Endodermal cell (in vitro differentiated cells): ENCODE results near the gene SIK2. TPM values are rescaled to one million over a fixed set of nuclear protein-coding genes. Genes with fewer than 3 reads are reported as not detected.

Source experiments
- DNase-seq: peaks from one replicate; pipeline ENCODE4 v3.0.0-alpha.2; 2017
- H3K27ac ChIP-seq: 2 replicates; pipeline ENCODE4 v1.5.1; 2013; ENCODE audit warnings: mild to moderate bottlenecking, low read depth, low read length, moderate library complexity
- H3K27me3 ChIP-seq: 2 replicates; pipeline ENCODE4 v1.6.1; 2013; ENCODE audit warnings: mild to moderate bottlenecking, low read length, moderate library complexity; ENCODE audit not compliant: insufficient read depth, control insufficient read depth, poor library complexity, severe bottlenecking
- H3K36me3 ChIP-seq: 2 replicates; pipeline ENCODE4 v1.7.0; 2013; ENCODE audit warnings: mild to moderate bottlenecking, low read length, moderate library complexity; ENCODE audit not compliant: control insufficient read depth, insufficient read depth
- H3K4me1 ChIP-seq: one replicate; pipeline ENCODE4 v1.7.0; 2013; ENCODE audit warnings: low read length; ENCODE audit not compliant: control insufficient read depth, insufficient read depth
- H3K4me3 ChIP-seq: 2 replicates; pipeline ENCODE4 v1.5.1; 2013; ENCODE audit warnings: mild to moderate bottlenecking, low read length, moderate library complexity
- H3K9ac ChIP-seq: 2 replicates; pipeline ENCODE4 v1.6.1; 2013; ENCODE audit warnings: mild to moderate bottlenecking, low read length, moderate library complexity; ENCODE audit not compliant: poor library complexity, severe bottlenecking; ENCODE audit errors: extremely low read depth
- H3K9me3 ChIP-seq: 2 replicates; pipeline ENCODE4 v1.6.1; 2013; ENCODE audit warnings: mild to moderate bottlenecking, low read length, moderate library complexity; ENCODE audit not compliant: control insufficient read depth
- H3K27ac Mint-ChIP-seq: 2 replicates; pipeline ENCODE4 v1.8.0; 2020; ENCODE audit warnings: mixed read lengths
- H3K27me3 Mint-ChIP-seq: 2 replicates; pipeline ENCODE4 v1.8.0; 2021; ENCODE audit warnings: mild to moderate bottlenecking, mixed read lengths; ENCODE audit not compliant: insufficient read depth
- H3K36me3 Mint-ChIP-seq: 2 replicates; pipeline ENCODE4 v1.8.0; 2020; ENCODE audit warnings: low read depth, mixed read lengths
- H3K4me1 Mint-ChIP-seq: 2 replicates; pipeline ENCODE4 v1.8.0; 2020; ENCODE audit warnings: mixed read lengths
- H3K4me3 Mint-ChIP-seq: 2 replicates; pipeline ENCODE4 v1.8.0; 2020; ENCODE audit warnings: mild to moderate bottlenecking, moderate library complexity, mixed read lengths
- H3K9me3 Mint-ChIP-seq: 2 replicates; pipeline ENCODE4 v1.8.0; 2020; ENCODE audit warnings: mild to moderate bottlenecking, mixed read lengths
- WGBS, 2 experiments: methylation state at CpG; one replicate each; pipeline versions ENCODE4 v1.1.5 to v1.1.7; 2013; ENCODE audit warnings: missing lambda C conversion rate in 2 of 2, mixed read lengths in 1 of 2; ENCODE audit not compliant: insufficient coverage in 1 of 2, insufficient read length in 1 of 2; 5-methylcytosine and 5-hydroxymethylcytosine counted together
- total RNA-seq, 2 donors: library from RNA; stranded (reverse); fragmentation: NEBNext Ultra II Directional in 1 of 2; extraction: Animal tissue kit (Norgen Biotek cat#: 25700) in 1 of 2; gene quantifications; 2 replicates in 1 of 2; 3 replicates in 1 of 2; pipeline ENCODE4 v1.2.1, GENCODE V29; 2021
- TF ChIP-seq, protein P1 (sequence below): fragments of 200-600 bp; sonication (generic); conservative IDR thresholded peaks from 2 replicates; pipeline ENCODE4 v1.5.0; 2021; ENCODE audit warnings: antibody characterized with exemption, mild to moderate bottlenecking

The SIK2 gene
- total RNA-seq, 2 donors from 2014 or later, result 13.2 to 13.4 TPM

GRCh38 chr11:111723595-111723994 lies 121.3 kb downstream of the SIK2 start:
- H3K27ac Mint-ChIP-seq, result no peak overlapping the region
- H3K4me3 Mint-ChIP-seq, result no peak overlapping the region
- H3K36me3 Mint-ChIP-seq, result peaks cover 71% of the 10 kb centered on the region
- Histone ChIP-seq H3K27me3 (no peaks in the 10 kb centered on the region), H3K9ac (no peak overlapping the region), H3K4me3 (no peak overlapping the region), H3K9me3 (no peaks in the 10 kb centered on the region), H3K36me3 (peaks cover 68% of the 10 kb centered on the region), H3K27ac (peak overlapping the region; percentile 9), H3K4me1 (no peaks in the 10 kb centered on the region)
- H3K27me3 Mint-ChIP-seq, result no peaks in the 10 kb centered on the region
- TF ChIP-seq, protein P1, sequence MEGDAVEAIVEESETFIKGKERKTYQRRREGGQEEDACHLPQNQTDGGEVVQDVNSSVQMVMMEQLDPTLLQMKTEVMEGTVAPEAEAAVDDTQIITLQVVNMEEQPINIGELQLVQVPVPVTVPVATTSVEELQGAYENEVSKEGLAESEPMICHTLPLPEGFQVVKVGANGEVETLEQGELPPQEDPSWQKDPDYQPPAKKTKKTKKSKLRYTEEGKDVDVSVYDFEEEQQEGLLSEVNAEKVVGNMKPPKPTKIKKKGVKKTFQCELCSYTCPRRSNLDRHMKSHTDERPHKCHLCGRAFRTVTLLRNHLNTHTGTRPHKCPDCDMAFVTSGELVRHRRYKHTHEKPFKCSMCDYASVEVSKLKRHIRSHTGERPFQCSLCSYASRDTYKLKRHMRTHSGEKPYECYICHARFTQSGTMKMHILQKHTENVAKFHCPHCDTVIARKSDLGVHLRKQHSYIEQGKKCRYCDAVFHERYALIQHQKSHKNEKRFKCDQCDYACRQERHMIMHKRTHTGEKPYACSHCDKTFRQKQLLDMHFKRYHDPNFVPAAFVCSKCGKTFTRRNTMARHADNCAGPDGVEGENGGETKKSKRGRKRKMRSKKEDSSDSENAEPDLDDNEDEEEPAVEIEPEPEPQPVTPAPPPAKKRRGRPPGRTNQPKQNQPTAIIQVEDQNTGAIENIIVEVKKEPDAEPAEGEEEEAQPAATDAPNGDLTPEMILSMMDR, result no peak
- no peaks in the 10 kb centered on the region for H3K4me1 Mint-ChIP-seq
- 82 to 88% methylated on average over 8 to 15 of the region's 15 CpGs for WGBS, 2 experiments
- H3K9me3 Mint-ChIP-seq, result no peaks in the 10 kb centered on the region
- peak; percentile 62 for DNase-seq

GRCh38 chr11:111724615-111725129 lies 122.4 kb downstream of the SIK2 start:
- no peak overlapping the region for H3K27ac Mint-ChIP-seq
- H3K4me1 Mint-ChIP-seq, result no peaks in the 10 kb centered on the region
- 93 to 100% methylated on average over 6 to 10 of the region's 11 CpGs for WGBS, 2 experiments

GRCh38 chr11:111725621-111726020 lies 123.4 kb downstream of the SIK2 start:
- 88 to 92% methylated on average over 6 to 10 of the region's 10 CpGs for WGBS, 2 experiments
- Histone ChIP-seq H3K4me3 (no peak overlapping the region), H3K27ac (no peak overlapping the region), H3K9ac (no peak overlapping the region), H3K4me1 (peaks cover 3% of the 10 kb centered on the region), H3K27me3 (no peaks in the 10 kb centered on the region), H3K36me3 (peaks cover 54% of the 10 kb centered on the region), H3K9me3 (no peaks in the 10 kb centered on the region)
- peaks cover 5% of the 10 kb centered on the region for H3K4me1 Mint-ChIP-seq
- peaks cover 59% of the 10 kb centered on the region for H3K36me3 Mint-ChIP-seq
- no peak overlapping the region for H3K4me3 Mint-ChIP-seq
- no peak for DNase-seq
- no peaks in the 10 kb centered on the region for H3K9me3 Mint-ChIP-seq
- peak overlapping the region; percentile 26 for H3K27ac Mint-ChIP-seq
- TF ChIP-seq, protein P1, result no peak
- no peaks in the 10 kb centered on the region for H3K27me3 Mint-ChIP-seq

More at GRCh38 chr11:111724615-111725129, 122.4 kb downstream of the SIK2 start:
- TF ChIP-seq, protein P1, result no peak
- DNase-seq, result no peak
- Mint-ChIP-seq H3K36me3 (peaks cover 66% of the 10 kb centered on the region), H3K4me3 (no peak overlapping the region), H3K27me3 (no peaks in the 10 kb centered on the region), H3K9me3 (no peaks in the 10 kb centered on the region)
- Histone ChIP-seq H3K4me1 (peaks cover under 1% of the 10 kb centered on the region), H3K36me3 (peaks cover 64% of the 10 kb centered on the region), H3K27ac (no peak overlapping the region), H3K9ac (no peak overlapping the region), H3K9me3 (no peaks in the 10 kb centered on the region), H3K27me3 (no peaks in the 10 kb centered on the region), H3K4me3 (no peak overlapping the region)
